GM18873 (cell line): Measurements from ENCODE around the gene NALCN.

Experiments used
- ATAC-seq: cut with Tn5 transposase; IDR thresholded peaks from one replicate; pipeline ENCODE4 v1.9.1; 2021; ENCODE audit warnings: mild to moderate bottlenecking, moderate library complexity, moderate number of reproducible peaks; ENCODE audit not compliant: unreplicated experiment, low FRiP score

Gene NALCN

DNA sequence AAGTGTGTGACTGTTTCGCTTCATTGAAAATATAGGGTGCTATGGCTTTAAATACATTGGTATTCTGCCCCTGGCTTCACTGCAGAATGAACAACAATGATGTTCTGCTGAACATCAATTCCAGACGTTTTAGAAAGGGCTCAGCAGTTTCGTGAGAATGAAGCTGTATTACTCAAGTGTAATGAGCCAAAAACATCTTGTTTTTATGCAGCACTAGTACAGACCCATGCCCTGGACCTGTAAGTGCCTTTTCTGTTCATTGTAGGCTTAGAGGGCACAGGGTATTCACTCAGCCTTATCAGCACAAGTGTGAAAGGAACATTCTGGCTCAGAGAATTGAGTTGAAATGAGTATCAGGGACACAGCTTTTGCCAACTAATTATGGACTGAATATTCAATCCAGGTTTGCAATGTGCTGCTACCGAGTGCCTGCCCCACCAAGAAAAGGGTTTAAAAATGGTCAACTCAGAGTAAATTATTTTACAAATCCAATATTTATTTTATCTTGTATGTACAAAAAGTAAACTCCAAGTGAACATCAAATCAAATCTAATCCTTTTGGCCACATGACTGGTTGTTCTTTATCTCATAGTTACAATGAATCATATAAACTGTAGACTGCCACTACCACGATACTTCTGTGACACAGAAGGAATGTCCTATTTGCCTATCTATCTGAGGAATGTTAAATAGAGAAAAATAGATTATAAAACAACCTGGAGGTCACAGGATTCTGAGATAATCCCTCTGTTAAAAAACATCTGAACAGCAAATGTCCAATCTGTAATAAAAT, 362.8 kb downstream of the NALCN start:
- ATAC-seq: no peak

DNA sequence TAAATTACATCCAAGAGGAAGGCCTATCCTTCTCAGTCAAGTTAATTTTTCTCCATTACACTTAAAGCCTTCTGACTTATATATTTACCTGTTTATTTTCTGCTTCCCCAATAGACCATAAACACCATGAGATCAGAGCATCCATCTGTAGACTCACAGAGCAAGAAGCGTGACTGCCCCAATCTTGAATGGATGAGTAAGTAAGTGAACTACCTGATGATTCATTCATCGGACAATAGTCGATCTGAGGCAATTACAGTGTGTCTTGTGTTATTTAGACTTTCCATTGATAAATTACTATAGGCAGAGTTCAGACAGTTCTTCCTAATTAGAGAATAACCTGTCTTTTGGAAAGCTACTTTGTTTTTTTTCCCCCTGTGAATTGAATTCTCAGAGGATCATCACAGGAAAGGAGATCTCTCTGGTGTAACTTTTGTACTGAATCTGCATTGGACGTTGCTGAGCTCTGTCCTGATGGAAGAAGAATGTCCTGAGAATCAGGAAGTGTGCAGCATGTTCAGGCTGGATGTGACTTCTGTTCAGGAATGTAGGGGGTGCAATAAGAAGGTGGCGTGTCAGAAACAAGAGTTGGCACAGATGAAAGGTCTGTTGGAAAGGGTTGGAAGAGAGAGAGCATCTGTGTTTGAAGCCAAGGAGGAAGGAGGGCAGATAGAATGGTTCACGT, 367.0 kb downstream of the NALCN start:
- no peak for ATAC-seq

DNA sequence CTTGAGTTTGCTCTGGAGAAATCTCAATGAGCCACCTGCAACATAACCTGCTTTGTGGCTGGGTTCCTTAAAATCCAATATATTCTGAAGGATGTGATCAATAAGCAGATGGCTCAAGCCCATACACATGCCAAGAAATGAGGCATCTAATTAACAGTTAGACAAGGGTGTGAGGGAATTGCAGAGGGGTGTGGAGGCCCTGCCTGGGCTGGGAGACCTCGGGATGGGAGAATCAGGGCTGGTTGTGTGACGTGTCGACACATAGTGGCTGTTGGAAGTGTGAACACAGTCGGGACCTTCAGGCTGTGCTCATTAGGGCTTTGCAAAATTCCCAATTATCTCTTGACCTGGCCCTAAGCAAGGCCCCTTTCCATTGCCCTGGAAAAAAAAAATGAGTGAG, 379.8 kb downstream of the NALCN start:
- no peak for ATAC-seq

DNA sequence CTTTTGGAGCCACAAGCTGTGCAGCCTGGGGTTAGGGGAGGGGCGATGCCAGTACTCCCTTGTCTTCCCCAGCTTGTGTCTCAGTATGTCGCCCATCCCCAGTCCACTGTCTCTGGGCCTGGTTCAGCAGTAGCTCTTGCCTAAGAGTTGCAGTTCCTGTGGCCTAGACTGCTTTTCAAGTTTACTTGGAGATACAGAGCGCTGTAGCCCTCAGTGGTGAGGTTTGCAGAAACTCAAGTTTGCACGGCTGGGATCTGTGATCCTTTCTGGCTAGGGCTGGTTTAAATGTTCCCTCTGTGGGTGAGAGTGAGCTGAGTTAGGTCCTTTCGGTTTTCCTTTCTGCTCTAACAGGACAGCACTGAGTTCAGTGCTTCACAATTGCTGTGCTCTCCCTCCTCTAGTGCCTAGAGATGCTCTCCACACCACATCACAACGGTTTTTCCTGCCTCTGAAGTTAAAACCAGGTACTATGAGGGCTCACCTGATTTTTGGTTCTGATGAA, 381.1 kb downstream of the NALCN start:
- ATAC-seq: no peak

DNA sequence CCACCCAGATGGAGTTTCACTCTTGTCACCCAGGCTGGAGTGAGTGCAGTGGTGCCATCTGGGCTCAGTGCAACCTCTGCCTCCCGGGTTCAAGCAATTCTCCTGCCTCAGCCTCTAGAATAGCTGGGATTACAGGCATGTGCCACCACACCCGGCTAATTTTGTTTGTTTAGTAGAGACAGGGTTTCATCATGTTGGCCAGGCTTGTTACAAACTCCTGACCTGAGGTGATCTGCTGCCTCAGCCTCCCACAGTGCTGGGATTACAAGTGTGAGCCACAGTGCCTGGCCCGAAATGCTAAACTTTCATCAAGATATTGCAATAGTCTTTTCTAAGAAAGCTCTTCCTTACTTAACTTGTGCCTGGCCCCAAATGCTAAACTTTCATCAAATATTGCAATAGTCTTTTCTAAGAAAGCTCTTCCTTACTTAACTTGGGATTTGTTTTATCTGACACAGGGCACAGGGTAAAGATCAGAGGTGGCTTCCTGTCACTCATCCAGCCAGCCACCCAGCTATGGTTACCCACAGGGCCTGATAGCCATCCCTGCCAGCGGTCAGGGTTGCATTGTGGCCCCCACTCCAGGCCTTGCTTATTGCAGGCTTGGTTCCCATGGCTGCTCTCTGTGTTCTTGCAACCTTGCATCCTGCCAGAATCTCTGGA, 389.4 kb downstream of the NALCN start:
- ATAC-seq: no peak

DNA sequence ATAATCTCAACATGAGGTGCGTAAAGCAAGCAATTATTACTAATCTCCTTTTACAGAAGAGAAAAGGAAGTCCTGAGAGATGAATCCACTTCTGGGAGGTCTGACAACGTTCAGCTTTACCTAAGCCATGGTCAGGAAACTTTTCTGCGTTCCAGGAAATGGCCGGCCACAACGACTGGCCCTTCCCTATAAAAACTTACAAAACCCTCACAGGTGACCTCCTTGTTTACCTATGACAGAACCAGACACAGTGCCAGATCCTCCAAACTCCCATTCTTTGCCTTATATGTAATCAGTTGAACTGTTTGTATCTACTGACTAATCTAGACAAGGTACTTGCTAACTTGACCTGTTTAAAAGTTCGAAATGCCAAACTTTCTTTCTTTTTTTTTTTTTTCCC, 390.0 kb downstream of the NALCN start:
- ATAC-seq: no peak

DNA sequence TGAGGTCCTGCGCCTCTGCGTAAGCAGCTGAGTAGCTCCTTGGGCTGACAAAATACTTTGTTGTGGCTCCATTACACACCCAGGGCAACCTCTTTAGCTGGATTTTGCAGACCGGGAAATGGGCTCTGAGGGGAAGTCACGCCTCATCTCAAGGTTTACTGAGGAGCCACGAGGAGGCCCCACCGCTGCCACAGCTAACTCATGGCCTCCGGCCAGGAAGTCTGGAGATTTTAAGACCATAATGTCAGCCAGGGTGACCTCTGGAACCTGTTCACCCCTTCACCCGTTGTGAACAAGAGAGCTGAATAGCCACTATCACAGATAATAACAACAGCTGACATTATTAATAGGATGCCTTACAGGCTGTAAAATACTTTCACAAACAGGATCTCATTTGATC, 390.4 kb downstream of the NALCN start:
- ATAC-seq: no peak

DNA sequence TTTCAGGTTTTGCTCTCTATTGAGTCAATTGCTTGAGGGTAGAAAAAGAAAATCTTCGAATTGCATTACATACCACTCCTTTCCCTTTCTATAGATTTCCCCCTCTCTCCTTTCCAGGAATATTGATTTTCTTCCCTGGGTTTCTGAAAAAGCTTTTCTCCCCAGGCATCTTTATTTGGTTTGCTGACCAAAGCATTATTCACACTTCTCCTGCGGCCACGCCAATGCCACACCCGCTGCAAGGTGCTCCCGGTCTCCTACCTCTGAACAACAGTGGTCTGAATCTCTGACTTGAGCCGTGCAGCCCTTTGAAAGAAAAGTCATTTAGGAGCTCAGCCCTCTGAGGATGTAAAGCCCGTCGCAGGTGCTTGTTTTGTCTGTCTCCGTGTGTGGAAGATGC, 390.8 kb downstream of the NALCN start:
- ATAC-seq: no peak

DNA sequence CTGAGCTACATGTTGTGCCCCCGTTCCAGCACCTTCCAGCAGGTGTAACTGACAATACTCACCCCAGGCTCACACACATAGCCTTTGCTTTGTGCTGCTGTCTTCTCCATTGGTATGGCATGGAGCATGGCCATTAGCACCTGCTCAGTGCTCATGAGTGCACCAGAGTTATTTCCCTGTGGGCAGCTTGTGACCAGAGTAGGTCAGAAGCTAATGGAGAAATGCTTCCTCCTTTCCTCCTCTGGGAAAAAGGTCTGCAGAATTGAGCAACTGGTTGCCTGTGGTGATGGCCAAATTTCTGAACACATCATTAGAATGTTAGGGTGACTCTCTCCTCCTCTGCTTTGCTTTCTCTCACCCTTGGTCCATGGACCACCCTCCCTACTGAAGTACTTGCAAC, 397.2 kb downstream of the NALCN start:
- ATAC-seq: no peak

DNA sequence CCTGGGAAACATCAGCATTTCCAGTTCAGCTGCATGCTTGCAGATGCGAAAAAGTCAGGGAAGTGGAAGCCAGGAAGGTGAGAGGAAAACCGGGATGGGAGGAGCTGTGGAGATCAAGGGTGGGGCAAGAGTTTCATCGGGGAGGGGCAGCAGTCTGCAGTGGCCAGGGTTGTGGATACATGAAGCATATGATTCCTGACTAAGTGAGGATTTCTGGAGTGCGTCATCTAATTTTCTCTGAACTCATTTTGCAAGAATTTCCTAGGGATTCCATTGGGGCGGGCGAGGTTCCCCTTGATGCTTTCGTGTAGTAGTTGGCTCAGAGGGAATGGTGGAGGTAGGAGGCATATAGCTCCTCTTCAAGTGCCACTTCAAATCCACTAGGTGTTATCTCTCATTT, 397.6 kb downstream of the NALCN start:
- ATAC-seq: no peak

DNA sequence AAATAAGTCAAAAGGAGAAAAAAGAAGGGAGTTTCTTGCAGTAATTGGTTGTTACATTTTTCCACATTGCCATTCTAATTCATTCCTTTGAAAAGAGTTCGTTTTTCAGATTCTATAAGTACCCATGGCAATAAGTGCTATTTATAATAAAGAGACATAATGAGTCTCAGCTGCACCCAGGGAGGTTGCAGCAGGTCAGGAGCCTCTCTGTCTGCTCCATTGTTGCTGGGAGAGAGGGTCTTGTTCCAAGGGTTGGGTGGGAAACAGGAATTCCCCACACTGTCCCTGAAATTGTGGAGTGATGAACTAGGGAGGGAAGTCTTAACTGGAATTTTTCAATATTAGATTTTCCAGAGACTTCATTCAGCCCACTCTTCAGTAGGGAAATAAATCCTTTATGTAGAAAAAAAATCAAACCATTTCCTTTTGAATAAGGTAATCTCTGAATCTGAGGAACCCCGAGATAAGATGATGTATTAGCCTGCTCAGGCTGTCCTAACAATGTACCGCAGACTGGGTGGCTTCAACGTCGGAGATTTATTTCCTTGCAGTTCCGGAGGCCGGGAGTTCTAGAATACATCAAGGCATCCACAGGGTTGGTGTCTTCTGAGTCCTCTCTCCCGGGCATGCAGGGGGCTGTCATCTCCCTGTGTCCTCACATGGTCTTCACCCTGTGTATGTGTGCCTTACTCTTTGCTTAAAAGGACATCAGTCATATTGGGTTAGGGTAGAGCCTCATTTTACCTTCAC, 399.0 kb downstream of the NALCN start:
- no peak for ATAC-seq

DNA sequence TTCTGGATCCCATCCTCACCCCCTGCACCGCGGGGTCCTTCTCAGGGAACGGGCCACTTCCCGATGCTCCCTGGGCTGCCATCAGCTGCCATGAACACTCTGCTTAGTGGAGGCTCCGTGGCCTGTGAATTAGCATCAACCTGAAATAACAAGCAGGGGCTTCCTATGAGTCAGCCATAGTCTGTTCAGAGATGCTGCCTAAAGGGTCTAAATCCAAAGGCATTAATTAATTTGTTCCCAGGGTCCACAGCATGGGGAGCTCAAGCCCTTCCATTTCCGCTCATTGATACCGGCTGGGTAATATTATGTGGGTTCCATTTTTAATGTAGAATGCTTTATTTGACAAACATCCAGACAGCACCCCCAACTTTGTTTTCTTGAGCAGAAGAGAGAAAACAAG, 399.8 kb downstream of the NALCN start:
- no peak for ATAC-seq

DNA sequence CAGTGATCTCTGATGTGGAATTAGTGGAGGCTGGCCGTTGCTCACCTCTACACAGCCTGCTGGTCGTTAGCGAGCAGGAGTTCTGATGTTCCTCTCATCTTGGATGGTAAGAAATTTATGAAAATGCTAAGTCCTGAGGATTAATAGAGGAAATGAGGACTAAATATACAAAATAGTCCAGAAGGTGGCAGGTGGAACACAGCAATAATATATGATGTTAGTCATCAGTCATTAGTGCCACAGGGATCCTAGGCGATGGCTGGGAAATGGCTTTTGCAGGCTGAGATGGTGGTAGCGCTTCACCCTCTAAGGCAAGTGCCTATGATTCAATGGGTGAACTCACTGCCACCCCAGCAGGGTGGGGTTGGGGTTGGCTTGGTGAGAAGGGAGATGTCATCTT, 403.1 kb downstream of the NALCN start:
- ATAC-seq: no peak

DNA sequence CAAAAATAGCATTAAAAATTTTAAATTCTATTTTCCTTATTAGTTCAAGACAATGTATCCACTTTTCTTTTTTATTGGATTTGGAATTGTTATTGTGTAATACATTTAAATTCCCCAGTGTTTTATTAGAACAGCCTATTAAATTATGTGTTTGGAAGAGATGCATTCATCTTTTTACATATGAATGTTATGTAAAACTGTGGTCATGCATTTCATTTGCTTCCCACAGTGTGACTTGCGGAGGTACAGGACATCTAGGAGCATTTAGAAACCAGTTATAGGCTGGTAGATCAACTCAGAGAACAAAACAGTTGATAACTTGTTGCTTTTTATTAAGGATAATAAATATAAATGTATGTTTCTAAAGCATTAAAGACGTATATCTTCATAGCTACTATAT, 406.2 kb downstream of the NALCN start:
- ATAC-seq: no peak

DNA sequence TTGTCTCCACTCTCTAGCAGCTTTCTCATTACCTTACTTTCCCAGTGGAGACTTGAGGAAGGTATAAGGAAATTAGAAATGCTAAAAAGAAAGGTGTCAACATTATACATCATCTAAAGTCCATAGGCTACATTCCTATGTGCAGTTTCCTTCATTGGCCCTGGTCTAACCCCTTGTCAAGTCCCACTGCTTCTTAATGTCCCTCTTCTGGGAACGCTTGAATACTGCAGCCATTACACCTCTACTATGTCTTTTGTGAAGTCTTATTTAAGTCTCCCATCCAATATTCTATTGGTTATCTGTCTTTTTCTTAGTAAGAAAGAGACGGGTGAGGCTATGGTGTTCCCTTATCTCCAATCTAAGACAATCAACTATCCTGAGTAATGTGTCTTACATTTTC, 409.1 kb downstream of the NALCN start:
- no peak for ATAC-seq
